GM18498 (cell line): ENCODE measurements around the gene TPRKB.
"Not testable (repeated sequence)": the region's sequence is repeated elsewhere in the genome, so short reads cannot be mapped to it uniquely, and the experiment has no call there.

Experiments
- ATAC-seq: cut with Tn5 transposase; IDR thresholded peaks from one replicate; pipeline ENCODE4 v1.9.1; 2021; ENCODE audit warnings: mild to moderate bottlenecking, moderate library complexity; ENCODE audit not compliant: unreplicated experiment

Gene TPRKB

DNA sequence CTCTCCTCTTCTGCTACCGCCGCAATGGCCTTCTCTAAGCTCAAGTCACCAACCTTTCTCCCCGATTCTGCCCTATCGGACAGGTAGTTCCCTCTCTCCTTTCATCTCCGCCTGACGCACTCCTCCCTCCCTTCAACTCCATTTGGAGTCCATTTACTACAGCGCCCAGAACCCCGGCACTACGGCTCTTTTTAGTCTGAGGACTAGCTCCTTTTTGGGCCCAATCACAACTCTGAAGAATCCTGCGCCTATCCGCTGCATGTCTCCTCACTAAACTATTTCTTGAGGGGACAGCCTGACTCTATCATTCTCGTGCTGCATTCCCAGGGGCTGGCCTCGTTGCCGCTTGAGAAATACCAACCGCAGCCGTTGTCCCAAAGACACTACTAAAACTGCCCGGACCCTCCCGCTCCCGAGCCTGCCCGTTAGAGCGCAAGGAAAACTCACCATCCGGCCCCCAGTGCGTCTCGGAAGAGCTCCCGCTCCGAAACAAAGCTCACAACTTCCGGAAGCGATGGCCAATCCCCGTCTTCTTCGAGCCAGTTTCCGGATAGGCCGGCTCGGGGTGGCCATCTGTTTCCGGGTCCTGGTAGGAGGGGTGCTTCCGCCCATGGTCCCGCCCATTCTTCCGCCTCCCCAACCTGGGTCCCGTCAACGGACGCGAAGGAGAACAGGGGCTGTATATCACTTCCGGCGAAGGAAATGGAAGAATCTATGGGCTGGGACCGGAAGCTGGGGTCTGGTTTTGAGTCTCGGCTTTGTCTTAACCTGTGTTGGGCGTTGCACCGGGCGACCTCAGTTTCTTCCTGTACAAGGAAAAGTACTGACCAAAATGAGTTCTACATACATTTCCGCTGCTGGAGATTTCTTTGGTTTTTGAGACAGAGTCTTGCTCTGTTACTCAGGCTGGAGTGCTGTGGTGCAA, at the start of gene TPRKB:
TPRKB (minus strand) TSS at position 491 of the 925 bp plus-strand sequence. CDS start 2,776 bp downstream, outside the sequence.
- ATAC-seq: peak; percentile 96

- ATAC-seq: not testable (repeated sequence)
Measured at GRCh38 chr2:73783883-73784282, 46.7 kb upstream of the TPRKB start, which contains the start of gene C2orf78. C2orf78 (plus strand) TSS chr2:73784183; CDS start chr2:73784310, 127 bp downstream.

- not testable (repeated sequence) for ATAC-seq
Measured at GRCh38 chr2:73783402-73783801, 46.3 kb upstream of the TPRKB start.

GRCh38 chr2:73780237-73780582, 43.1 kb upstream of the TPRKB start:
- no peak for ATAC-seq

- ATAC-seq: peak; percentile 99
Measured at GRCh38 chr2:73779467-73780236, 42.5 kb upstream of the TPRKB start, which contains the start of gene DUSP11. DUSP11 (minus strand) TSS chr2:73780103; CDS start chr2:73779974, 129 bp downstream.

DNA sequence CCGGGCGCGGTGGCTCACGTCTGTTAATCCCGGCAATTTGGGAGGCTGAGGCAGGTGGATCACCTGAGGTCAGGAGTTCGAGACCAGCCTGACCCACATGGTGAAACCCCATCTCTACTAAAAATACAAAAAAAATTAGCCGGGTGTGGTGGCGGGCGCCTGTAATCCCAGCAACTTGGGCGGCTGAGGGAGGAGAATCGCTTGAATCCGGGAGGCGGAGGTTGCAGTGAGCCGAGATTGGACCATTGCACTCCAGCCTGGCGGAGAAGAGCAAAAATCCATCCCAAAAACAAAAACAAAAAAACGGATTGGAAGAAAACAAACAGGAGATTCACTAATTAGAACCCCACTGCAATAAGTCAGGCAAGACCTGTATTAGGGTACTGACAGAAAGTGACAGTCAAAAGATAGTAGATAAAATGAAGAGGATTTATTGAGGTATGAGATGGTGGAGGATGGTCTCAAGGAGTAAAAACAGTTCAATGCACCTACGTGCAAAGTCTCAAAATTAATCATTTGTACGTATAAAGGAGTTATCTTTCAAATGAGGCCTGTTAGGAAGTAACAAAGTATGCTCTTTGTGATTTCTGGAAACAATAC, 41.8 kb upstream of the TPRKB start:
- ATAC-seq: not testable (repeated sequence)

DNA sequence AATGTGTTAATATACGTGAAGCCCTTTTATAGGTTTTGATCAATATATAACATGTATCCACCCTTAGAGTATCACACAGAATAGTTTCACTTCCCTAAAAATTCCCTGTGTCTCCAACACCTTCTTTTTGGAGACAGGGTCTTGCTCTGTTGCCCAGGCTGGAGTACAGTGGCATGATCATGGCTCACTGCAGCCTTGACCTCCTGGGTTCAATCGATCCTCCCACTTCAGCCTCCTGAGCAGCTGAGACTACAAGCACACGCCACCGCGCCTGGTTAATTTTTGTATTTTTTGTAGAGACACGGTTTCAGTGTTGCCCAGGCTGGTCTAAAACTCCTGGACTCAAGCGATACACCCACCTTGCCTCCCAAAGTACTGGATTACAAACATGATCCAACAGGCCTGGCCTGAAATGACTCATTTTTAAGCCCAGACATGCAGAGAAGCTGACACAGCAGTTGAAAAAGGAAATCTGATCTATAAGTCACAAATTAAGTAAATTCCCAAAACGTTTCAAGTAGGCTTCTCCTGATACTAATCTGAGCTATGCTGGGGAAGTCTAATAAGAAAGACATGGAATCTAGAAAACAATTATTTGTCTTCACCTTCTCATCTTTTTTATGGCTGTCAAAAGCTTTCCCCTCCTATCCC, 39.8 kb upstream of the TPRKB start:
- no peak for ATAC-seq

GRCh38 chr2:73776381-73776780, 39.2 kb upstream of the TPRKB start:
- no peak for ATAC-seq

GRCh38 chr2:73772819-73773218, 35.7 kb upstream of the TPRKB start:
- ATAC-seq: no peak

DNA sequence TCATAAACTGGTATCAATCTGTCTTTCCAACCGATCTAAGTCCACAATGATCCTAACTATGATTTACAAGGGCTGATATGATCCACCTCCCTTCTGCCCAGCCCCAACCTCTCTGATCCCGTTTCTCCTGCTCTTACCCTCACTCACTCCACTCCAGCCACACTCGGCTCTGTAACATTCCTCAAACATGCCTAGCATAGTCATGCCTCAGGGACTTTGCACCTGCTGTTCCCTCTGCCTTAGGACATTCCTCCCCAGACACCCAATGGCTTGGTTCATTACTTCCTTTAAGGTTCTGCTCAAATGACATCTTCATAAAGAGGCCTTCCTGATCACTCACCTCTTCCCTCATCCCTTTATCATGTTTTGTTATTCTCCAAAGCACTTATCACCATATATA, 33.6 kb upstream of the TPRKB start:
- no peak for ATAC-seq

DNA sequence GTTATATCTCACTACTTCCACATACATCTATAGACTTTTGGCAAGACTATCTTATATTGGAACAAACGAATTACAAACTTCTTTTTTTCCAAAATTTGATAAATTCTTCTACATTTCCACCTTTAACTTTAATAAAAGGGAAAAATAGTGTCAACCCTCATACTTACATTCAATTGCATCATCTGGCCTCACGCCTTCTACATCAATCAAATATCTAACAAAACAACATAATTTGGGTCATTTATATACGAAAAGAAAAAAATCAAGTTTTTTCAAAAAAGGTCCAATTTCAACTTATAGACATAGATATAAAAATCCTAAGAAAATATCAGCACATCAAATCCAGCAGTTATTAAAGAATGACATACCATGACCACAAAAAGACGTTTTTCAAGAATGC, 29.8 kb upstream of the TPRKB start:
- no peak for ATAC-seq

DNA sequence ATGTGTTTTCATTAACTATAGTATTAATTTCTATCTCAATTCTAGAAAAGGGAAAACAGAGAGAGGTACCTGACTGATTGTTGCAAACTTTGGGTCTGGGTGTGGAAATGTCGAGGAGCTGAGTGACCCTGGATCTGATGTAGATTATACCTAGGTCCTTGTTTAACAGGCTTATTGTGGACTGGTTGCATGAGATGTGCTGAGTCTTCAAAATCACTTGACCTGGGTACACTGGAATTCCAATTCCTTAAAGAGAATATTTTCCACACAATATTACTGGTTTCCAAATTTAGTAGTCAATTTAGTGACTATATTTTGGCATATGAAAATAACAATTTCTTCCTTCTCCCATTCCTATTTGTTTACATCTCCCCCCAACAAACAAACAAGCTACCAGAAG, 29.2 kb upstream of the TPRKB start:
- no peak for ATAC-seq

DNA sequence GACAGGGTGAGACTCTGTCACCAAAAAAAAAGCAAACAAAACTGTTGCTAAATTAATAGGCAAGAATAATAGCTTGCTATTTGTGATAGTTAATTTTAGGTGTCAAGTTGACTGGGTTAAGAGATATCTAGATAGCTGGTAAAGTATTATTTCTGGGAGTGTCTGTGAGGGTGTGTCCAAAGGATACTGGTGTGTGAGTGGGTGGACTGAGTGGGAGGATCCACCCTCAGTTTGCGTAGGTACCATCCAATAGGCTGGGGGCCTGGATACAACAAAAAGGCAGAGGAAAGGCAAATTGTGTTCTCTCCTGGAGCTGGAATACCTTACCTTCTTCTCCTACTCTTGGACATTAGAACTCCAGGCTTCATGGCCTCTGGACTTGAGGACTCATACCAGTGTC, 27.8 kb upstream of the TPRKB start:
- ATAC-seq: no peak

DNA sequence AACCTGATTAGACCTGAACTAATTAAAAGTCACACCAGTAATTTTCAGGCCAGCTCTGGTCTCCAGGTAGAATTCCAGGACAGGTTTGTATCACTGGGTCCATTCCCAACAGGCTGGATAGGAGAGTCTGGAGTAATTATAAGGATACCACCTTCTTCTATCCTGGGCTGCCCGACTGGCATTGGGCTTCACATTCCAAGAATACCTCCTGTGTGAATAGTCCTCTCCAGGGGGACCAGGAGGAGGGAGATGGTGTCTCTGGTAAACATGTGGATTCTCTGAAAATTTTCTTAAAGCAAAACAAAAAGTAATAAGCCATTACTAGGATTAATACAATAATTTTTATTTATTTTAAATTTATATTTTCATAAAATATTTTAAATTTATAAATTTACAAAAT, 25.4 kb upstream of the TPRKB start:
- ATAC-seq: no peak

- no peak for ATAC-seq
Measured at GRCh38 chr2:73759904-73760303, 22.8 kb upstream of the TPRKB start.

DNA sequence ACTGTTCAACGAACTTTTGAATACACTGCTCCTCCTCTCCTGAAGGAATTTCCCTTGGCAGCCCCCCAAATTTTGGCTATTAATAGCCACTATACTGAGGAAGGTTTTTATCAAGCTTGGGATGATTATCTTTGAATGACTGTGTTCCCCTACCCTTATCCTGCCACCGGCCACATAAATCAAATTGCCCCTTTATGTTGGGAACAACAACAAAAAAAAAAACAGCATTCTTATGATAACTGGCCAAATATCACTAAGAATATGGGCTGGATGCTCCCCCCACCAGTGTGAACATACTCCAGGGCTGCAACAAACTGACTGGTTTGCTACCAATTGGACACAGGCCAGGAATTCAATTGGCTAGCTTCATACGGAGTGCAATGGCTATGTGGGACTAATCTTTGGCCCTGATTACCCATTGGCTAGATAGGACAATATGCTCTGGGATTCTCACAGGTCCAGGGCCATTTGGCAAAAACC, 22.2 kb upstream of the TPRKB start:
- ATAC-seq: no peak

GRCh38 chr2:73754332-73754731, 17.2 kb upstream of the TPRKB start:
- ATAC-seq: not testable (repeated sequence)

- ATAC-seq: no peak
Measured at GRCh38 chr2:73749314-73749713, 12.2 kb upstream of the TPRKB start.

GRCh38 chr2:73746877-73747208, 9.7 kb upstream of the TPRKB start:
- no peak for ATAC-seq

DNA sequence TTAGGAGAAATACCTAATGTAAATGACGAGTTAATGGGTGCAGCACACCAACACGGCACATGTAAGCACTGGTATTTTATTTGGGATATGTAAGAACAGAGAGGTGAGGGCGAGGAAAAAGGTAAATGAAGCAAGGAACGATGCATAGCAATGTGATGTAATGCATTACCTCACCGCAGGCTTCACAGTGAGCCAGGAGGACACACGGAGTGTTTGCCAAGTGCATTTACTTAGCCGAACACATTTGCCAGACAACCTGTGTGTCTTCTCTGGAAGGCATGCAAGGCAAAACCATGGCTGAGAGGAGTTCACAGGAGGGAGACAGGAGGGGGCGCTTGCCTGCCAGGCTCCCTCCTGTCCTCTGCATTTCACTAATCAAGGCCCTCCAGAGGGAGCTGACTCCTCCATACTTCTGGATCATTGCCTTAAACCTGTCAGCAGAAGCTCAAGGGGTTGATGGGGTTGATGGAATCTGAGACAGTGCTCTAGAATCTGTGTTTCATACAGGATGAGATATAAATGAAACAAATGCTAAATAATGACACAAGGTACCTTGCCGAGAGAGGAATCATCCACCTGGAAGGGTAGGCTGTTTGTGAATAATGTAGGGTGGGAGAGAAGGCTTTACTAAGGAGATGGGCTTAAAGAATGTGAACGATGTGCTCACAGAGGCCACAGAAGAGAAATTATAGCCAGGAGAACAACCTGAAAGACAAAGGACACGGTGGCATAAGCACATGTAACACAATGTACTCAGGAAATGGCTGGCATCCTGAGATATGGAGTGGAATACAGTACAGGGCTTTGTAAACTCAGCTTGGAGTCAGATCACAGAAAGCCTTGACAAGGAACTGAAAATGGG, 9.1 kb upstream of the TPRKB start:
- ATAC-seq: no peak
